IMR-90 (cell line): ENCODE results near the gene ANKRD6. TPM values are rescaled to one million over a fixed set of nuclear protein-coding genes. Genes with fewer than 3 reads are reported as not detected.

Experiments
- ATAC-seq: fragments of 200-7000 bp; cut with Tn5 transposase; 2 replicates; pipeline ENCODE4 v1.9.1; 2020; ENCODE audit warnings: low read depth, mild to moderate bottlenecking, moderate library complexity
- BruUV-seq: library from RNA; stranded (reverse); fragments of 400-500 nt; replicated peaks from 2 replicates; lab custom pipeline; 2021; lab: Mats Ljungman, UMichigan
- CTCF ChIA-PET: fragments of 300-600 bp; formaldehyde crosslinking; extraction: SDS; loops from one replicate; lab custom pipeline; 2021; ENCODE audit warnings: antibody characterized with exemption; lab: Yijun Ruan, JAX
- POLR2A ChIA-PET: fragments of 300-600 bp; sonication (Branson Sonifier 250); formaldehyde crosslinking; loops from one replicate; lab custom pipeline; 2022; ENCODE audit warnings: antibody characterized with exemption; ENCODE audit not compliant: unreplicated experiment; lab: Charles Lee
- DNase-seq: peaks from one replicate; pipeline ENCODE4 v3.0.0; 2013
- H2AFZ ChIP-seq: replicated peaks from 2 replicates; pipeline ENCODE3; 2013; ENCODE audit warnings: low read length, mild to moderate bottlenecking; ENCODE audit not compliant: poor library complexity
- H2AK5ac ChIP-seq: 2 replicates; pipeline ENCODE4 v1.6.1; 2013; ENCODE audit warnings: low read depth, low read length, inconsistent platforms
- H2AK9ac ChIP-seq: replicated peaks from 2 replicates; pipeline ENCODE3; 2013; ENCODE audit warnings: mild to moderate bottlenecking, low read depth, low read length, moderate library complexity; ENCODE audit not compliant: poor library complexity
- H2BK120ac ChIP-seq: 2 replicates; pipeline ENCODE4 v1.6.1; 2013; ENCODE audit warnings: low read depth, low read length, inconsistent platforms
- H2BK15ac ChIP-seq: 3 replicates; pipeline ENCODE4 v1.6.1; 2013; ENCODE audit warnings: low read depth, low read length, inconsistent platforms
- H2BK20ac ChIP-seq: 2 replicates; pipeline ENCODE4 v1.6.1; 2013; ENCODE audit warnings: low read depth, mild to moderate bottlenecking, inconsistent platforms, low read length, moderate library complexity
- H2BK5ac ChIP-seq: 2 replicates; pipeline ENCODE4 v1.6.1; 2013; ENCODE audit warnings: mild to moderate bottlenecking, low read depth, low read length, inconsistent platforms; ENCODE audit not compliant: poor library complexity, severe bottlenecking
- H3K14ac ChIP-seq: replicated peaks from 2 replicates; pipeline ENCODE4 v1.6.1; 2013; ENCODE audit warnings: low read depth, low read length, inconsistent platforms
- H3K18ac ChIP-seq: 2 replicates; pipeline ENCODE4 v1.6.1; 2013; ENCODE audit warnings: low read depth, low read length, control low read depth
- H3K23ac ChIP-seq: 2 replicates; pipeline ENCODE4 v1.6.1; 2013; ENCODE audit warnings: low read depth, low read length, inconsistent platforms
- H3K27ac ChIP-seq: 2 replicates; pipeline ENCODE4 v1.5.1; 2013; ENCODE audit warnings: mild to moderate bottlenecking, control low read depth, low read length; ENCODE audit not compliant: insufficient read depth
- H3K27me3 ChIP-seq: 2 replicates; pipeline ENCODE4 v1.6.1; 2013; ENCODE audit warnings: low read length; ENCODE audit not compliant: control insufficient read depth, insufficient read depth
- H3K36me3 ChIP-seq: 2 replicates; pipeline ENCODE4 v1.6.1; 2013; ENCODE audit warnings: low read length, mixed read lengths; ENCODE audit not compliant: control insufficient read depth, insufficient read depth
- H3K4ac ChIP-seq: 2 replicates; pipeline ENCODE4 v1.6.1; 2013; ENCODE audit warnings: low read depth, low read length, inconsistent platforms
- H3K4me1 ChIP-seq: 2 replicates; pipeline ENCODE4 v1.6.1; 2013; ENCODE audit warnings: low read length, mixed read lengths; ENCODE audit not compliant: control insufficient read depth, insufficient read depth
- H3K4me2 ChIP-seq: 2 replicates; pipeline ENCODE4 v1.6.1; 2013; ENCODE audit warnings: low read depth, mild to moderate bottlenecking, control low read depth, low read length, moderate library complexity
- H3K4me3 ChIP-seq: 2 replicates; pipeline ENCODE4 v1.5.1; 2013; ENCODE audit warnings: low read depth, mild to moderate bottlenecking, control low read depth, low read length, moderate library complexity; ENCODE audit not compliant: insufficient read depth
- H3K56ac ChIP-seq: 2 replicates; pipeline ENCODE4 v1.6.1; 2013; ENCODE audit warnings: low read length, inconsistent platforms; ENCODE audit not compliant: insufficient read depth; ENCODE audit errors: extremely low read depth
- H3K79me1 ChIP-seq, 2 experiments: 2 replicates each; pipeline ENCODE4 v1.6.1; 2013; ENCODE audit warnings: low read length in 2 of 2, inconsistent platforms in 1 of 2, low read depth in 1 of 2
- H3K9ac ChIP-seq: 2 replicates; pipeline ENCODE4 v1.6.1; 2013; ENCODE audit warnings: low read depth, low read length, control low read depth
- H3K9me1 ChIP-seq: 2 replicates; pipeline ENCODE4 v1.6.1; 2013; ENCODE audit warnings: low read length, inconsistent platforms; ENCODE audit not compliant: insufficient read depth
- H3K9me3 ChIP-seq: 2 replicates; pipeline ENCODE4 v1.6.1; 2013; ENCODE audit warnings: low read length; ENCODE audit not compliant: control insufficient read depth, insufficient read depth
- H4K20me1 ChIP-seq: 2 replicates; pipeline ENCODE4 v1.6.1; 2013; ENCODE audit warnings: low read length, inconsistent platforms; ENCODE audit not compliant: insufficient read depth
- H4K5ac ChIP-seq: 2 replicates; pipeline ENCODE4 v1.6.1; 2013; ENCODE audit warnings: mild to moderate bottlenecking, low read depth, low read length, control low read depth
- H4K8ac ChIP-seq, 2 experiments: 2 replicates each; pipeline ENCODE4 v1.6.1; 2013; ENCODE audit warnings: low read depth in 2 of 2, low read length in 2 of 2, control low read depth in 1 of 2, inconsistent platforms in 1 of 2
- H4K91ac ChIP-seq: 2 replicates; pipeline ENCODE4 v1.6.1; 2013; ENCODE audit warnings: low read depth, low read length, inconsistent platforms; ENCODE audit not compliant: insufficient read depth
- BHLHE40 ChIP-seq: fragments of 150-350 bp; IDR thresholded peaks from 2 replicates; pipeline ENCODE4 v1.6.1; 2016; ENCODE audit warnings: mild to moderate bottlenecking, low read depth, low read length
- CEBPB ChIP-seq: IDR thresholded peaks from 2 replicates; pipeline ENCODE4 v1.6.1; 2012; ENCODE audit warnings: low read depth, low read length, improper control_type of control experiment
- CHD1 ChIP-seq: IDR thresholded peaks from 2 replicates; pipeline ENCODE4 v1.6.1; 2012; ENCODE audit warnings: low read depth, low read length, improper control_type of control experiment
- FOS ChIP-seq: fragments of 150-350 bp; IDR thresholded peaks from 2 replicates; pipeline ENCODE4 v1.6.1; 2016; ENCODE audit warnings: low read depth, low read length
- MAFK ChIP-seq: IDR thresholded peaks from 2 replicates; pipeline ENCODE4 v1.6.1; 2012; ENCODE audit warnings: low read depth, low read length, improper control_type of control experiment
- MAZ ChIP-seq: IDR thresholded peaks from 2 replicates; pipeline ENCODE4 v1.6.1; 2012; ENCODE audit warnings: low read depth, mild to moderate bottlenecking, low read length, improper control_type of control experiment, moderate library complexity, borderline replicate concordance
- MXI1 ChIP-seq: IDR thresholded peaks from 2 replicates; pipeline ENCODE4 v1.6.1; 2012; ENCODE audit warnings: low read depth, mild to moderate bottlenecking, low read length, moderate library complexity, borderline replicate concordance
- NFE2L2 ChIP-seq: fragments of 150-350 bp; IDR thresholded peaks from 2 replicates; pipeline ENCODE4 v1.6.1; 2016; ENCODE audit warnings: low read depth, mild to moderate bottlenecking, low read length
- POLR2A ChIP-seq: IDR thresholded peaks from 2 replicates; pipeline ENCODE4 v1.6.1; 2012; ENCODE audit warnings: mild to moderate bottlenecking, low read depth, low read length
- RAD21 ChIP-seq: IDR thresholded peaks from 2 replicates; pipeline ENCODE4 v1.6.1; 2012; ENCODE audit warnings: low read length, improper control_type of control experiment
- RCOR1 ChIP-seq: IDR thresholded peaks from 2 replicates; pipeline ENCODE4 v1.6.1; 2012; ENCODE audit warnings: mild to moderate bottlenecking, low read length, improper control_type of control experiment; ENCODE audit not compliant: insufficient replicate concordance
- RFX5 ChIP-seq: IDR thresholded peaks from 2 replicates; pipeline ENCODE4 v1.8.0; 2012; ENCODE audit warnings: low read depth, mild to moderate bottlenecking, low read length, moderate library complexity
- SMC3 ChIP-seq: fragments of 150-350 bp; IDR thresholded peaks from 2 replicates; pipeline ENCODE4 v1.6.1; 2016; ENCODE audit warnings: low read depth, mild to moderate bottlenecking, antibody characterized with exemption, low read length, moderate library complexity
- WGBS, 2 experiments: methylation state at CpG; one replicate each; pipeline versions ENCODE4 v1.1.5 to v1.1.7; 2013; ENCODE audit warnings: missing lambda C conversion rate in 2 of 2; ENCODE audit not compliant: insufficient read length in 1 of 2; ENCODE audit errors: extremely low coverage in 2 of 2; 5-methylcytosine and 5-hydroxymethylcytosine counted together
- dilution Hi-C: fragments of 300-500 bp; cut with HindIII; formaldehyde crosslinking; loops from one replicate; pipeline ENCODE4 v1.14.3; 2018; ENCODE audit warnings: low sequenced_read_pairs; ENCODE audit not compliant: unreplicated experiment
- in situ Hi-C: fragments of 300-500 bp; cut with MboI; formaldehyde crosslinking; loops from 3 replicates; pipeline ENCODE4 v1.14.3; 2019; ENCODE audit warnings: low sequenced_read_pairs, inconsistent platforms, mixed read lengths
- intact Hi-C: fragments of 100-400 bp; cut with micrococcal nuclease; formaldehyde crosslinking; loops from 2 replicates; pipeline ENCODE4 v1.10.0; 2022
- polyA plus RNA-seq, 3 experiments: library from polyadenylated mRNA; depleted of rRNA; stranded (reverse); fragments of >200 nt; gene quantifications; 2 replicates each; pipeline ENCODE4 v1.2.3, GENCODE V29; 2012; ENCODE audit warnings: low replicate concordance in 1 of 3
- total RNA-seq: library from RNA; depleted of rRNA; stranded (reverse); fragments of >200 nt; gene quantifications from 2 replicates; pipeline ENCODE4 v1.2.3, GENCODE V29; 2012
- TF ChIP-seq, protein P1 (sequence below): conservative IDR thresholded peaks from 2 replicates; pipeline ENCODE4 v1.5.1; 2012; ENCODE audit warnings: mild to moderate bottlenecking, low read depth, low read length, improper control_type of control experiment
- TF ChIP-seq, protein P2 (sequence below): fragments of 150-350 bp; IDR thresholded peaks from 2 replicates; pipeline ENCODE4 v1.6.1; 2016; ENCODE audit warnings: low read depth, mild to moderate bottlenecking, low read length, moderate library complexity, borderline replicate concordance
- TF ChIP-seq, protein P3 (sequence below): fragments of 150-350 bp; IDR thresholded peaks from 2 replicates; pipeline ENCODE4 v1.6.1; 2017; ENCODE audit warnings: mild to moderate bottlenecking, antibody characterized with exemption, low read length, low read depth

ANKRD6 gene
- total and polyA plus RNA-seq, 2 of the 4 experiments (the other 2 are of a cell fraction) = 0.12 to 0.18 TPM

DNA sequence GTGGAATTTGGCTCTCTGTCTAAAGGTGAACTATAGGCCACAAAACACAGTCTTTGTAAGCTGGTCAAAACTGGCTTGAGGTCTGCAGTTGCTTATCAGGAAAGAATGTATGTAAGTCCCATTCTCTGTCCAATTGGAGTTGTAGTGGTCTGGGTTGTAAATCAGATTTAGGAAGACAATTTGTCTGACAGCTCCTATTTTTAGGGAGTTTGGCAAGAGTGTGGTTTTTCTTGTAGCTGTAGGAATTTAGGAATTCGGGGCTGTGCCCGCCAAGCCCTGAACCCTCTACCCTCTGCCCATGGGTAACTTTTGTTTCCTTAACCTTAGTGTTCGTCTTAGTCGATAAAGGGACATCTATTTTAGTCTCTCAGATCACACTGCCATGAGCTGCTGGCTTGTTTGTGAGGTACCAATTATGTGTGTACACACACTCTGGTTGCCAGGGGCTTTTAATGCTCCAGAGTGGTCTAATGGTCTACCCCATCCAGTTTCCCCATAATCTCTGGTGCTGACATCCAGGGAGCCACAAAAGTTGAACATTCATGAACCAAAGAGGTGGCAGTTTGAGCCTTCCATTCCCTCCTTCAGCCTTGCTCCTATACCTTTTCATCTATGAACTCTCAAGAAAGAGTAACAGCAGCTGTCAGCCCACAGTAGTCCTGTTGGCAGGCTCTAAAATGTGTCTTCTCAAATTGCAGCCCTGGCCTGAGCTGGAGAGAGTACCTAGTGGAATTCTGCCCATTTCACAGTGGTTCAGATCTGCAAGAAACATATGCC, 93.0 kb downstream of the ANKRD6 start:
- H3K56ac ChIP-seq = no peak overlapping the region
- H4K91ac ChIP-seq = no peak overlapping the region
- no peak overlapping the region for H4K5ac ChIP-seq
- no peak overlapping the region for H3K27ac ChIP-seq
- no peak overlapping the region for H2BK15ac ChIP-seq
- H3K4me2 ChIP-seq = no peak overlapping the region
- no peak overlapping the region for H3K4me3 ChIP-seq
- H2BK20ac ChIP-seq = no peak overlapping the region
- ATAC-seq = no peak
- no peak overlapping the region for H3K4ac ChIP-seq
- no TSS peak for BruUV-seq
- POLR2A ChIA-PET = no interaction called here
- in situ Hi-C loops (no loop called here), dilution Hi-C loops (no loop called here), intact Hi-C loops (no loop called here)
- H2AK5ac ChIP-seq = no peak overlapping the region
- CTCF ChIA-PET = no interaction called here
- DNase-seq = no peak
- no peaks in the 10 kb centered on the region for H3K9me3 ChIP-seq
- no peaks in the 10 kb centered on the region for H3K27me3 ChIP-seq
- no peaks in the 10 kb centered on the region for H3K4me1 ChIP-seq
- no peaks in the 10 kb centered on the region for H3K9me1 ChIP-seq
- H2BK5ac ChIP-seq = no peak overlapping the region
- no peaks in the 10 kb centered on the region for H3K79me1 ChIP-seq
- H3K23ac ChIP-seq = no peak overlapping the region
- no peaks in the 10 kb centered on the region for H4K20me1 ChIP-seq
- no peak overlapping the region for H2AFZ ChIP-seq
- TF ChIP-seq POLR2A (no peak), RFX5 (no peak), BHLHE40 (no peak), FOS (no peak), MAZ (no peak), RAD21 (no peak), RCOR1 (no peak), SMC3 (no peak), NFE2L2 (no peak), MXI1 (no peak), CHD1 (no peak), CEBPB (no peak), MAFK (no peak)
- TF ChIP-seq, protein P1, sequence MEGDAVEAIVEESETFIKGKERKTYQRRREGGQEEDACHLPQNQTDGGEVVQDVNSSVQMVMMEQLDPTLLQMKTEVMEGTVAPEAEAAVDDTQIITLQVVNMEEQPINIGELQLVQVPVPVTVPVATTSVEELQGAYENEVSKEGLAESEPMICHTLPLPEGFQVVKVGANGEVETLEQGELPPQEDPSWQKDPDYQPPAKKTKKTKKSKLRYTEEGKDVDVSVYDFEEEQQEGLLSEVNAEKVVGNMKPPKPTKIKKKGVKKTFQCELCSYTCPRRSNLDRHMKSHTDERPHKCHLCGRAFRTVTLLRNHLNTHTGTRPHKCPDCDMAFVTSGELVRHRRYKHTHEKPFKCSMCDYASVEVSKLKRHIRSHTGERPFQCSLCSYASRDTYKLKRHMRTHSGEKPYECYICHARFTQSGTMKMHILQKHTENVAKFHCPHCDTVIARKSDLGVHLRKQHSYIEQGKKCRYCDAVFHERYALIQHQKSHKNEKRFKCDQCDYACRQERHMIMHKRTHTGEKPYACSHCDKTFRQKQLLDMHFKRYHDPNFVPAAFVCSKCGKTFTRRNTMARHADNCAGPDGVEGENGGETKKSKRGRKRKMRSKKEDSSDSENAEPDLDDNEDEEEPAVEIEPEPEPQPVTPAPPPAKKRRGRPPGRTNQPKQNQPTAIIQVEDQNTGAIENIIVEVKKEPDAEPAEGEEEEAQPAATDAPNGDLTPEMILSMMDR = no peak
- TF ChIP-seq, protein P2, sequence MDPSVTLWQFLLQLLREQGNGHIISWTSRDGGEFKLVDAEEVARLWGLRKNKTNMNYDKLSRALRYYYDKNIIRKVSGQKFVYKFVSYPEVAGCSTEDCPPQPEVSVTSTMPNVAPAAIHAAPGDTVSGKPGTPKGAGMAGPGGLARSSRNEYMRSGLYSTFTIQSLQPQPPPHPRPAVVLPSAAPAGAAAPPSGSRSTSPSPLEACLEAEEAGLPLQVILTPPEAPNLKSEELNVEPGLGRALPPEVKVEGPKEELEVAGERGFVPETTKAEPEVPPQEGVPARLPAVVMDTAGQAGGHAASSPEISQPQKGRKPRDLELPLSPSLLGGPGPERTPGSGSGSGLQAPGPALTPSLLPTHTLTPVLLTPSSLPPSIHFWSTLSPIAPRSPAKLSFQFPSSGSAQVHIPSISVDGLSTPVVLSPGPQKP = no peak
- TF ChIP-seq, protein P3, sequence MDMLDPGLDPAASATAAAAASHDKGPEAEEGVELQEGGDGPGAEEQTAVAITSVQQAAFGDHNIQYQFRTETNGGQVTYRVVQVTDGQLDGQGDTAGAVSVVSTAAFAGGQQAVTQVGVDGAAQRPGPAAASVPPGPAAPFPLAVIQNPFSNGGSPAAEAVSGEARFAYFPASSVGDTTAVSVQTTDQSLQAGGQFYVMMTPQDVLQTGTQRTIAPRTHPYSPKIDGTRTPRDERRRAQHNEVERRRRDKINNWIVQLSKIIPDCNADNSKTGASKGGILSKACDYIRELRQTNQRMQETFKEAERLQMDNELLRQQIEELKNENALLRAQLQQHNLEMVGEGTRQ = no peak
- WGBS, 2 experiments = no CpG with 5 or more reads among the region's 4 CpGs
- no peak overlapping the region for H2AK9ac ChIP-seq
- H3K9ac ChIP-seq = no peak overlapping the region
- H2BK120ac ChIP-seq = no peak overlapping the region
- H3K36me3 ChIP-seq = no peaks in the 10 kb centered on the region
- no peak overlapping the region for H3K14ac ChIP-seq
- H4K8ac ChIP-seq = no peak overlapping the region
- H3K18ac ChIP-seq = no peak overlapping the region
